Kidney (tissue), 14 donors: ENCODE measurements around the gene CARD9. TPM values are rescaled to one million over a fixed set of nuclear protein-coding genes. Genes with fewer than 3 reads are reported as not detected.

Experiments used
- DNase-seq, 5 donors: peaks; one replicate each; pipeline ENCODE4 v3.0.0-alpha.2; 2013 to 2020
- FAIRE-seq: peaks from 2 replicates; lab custom pipeline; 2012; peaks lifted over from hg19 to GRCh38; lab: Jason Lieb, UNC
- H3K27ac ChIP-seq, 2 donors: one replicate each; pipeline ENCODE4 v1.7.0; 2013; ENCODE audit warnings: low read depth in 2 of 2, low read length in 2 of 2, inconsistent platforms in 1 of 2
- H3K27me3 ChIP-seq: one replicate; pipeline ENCODE4 v1.7.1; 2013; ENCODE audit warnings: low read length, inconsistent platforms; ENCODE audit not compliant: control insufficient read depth, insufficient read depth
- H3K36me3 ChIP-seq, 3 donors: one replicate each; pipeline versions ENCODE4 v1.7.0 to v1.7.1; 2013; ENCODE audit warnings: low read length in 3 of 3, control low read depth in 1 of 3, inconsistent platforms in 1 of 3; ENCODE audit not compliant: insufficient read depth in 3 of 3, control insufficient read depth in 2 of 3
- H3K4me1 ChIP-seq, 3 donors: one replicate each; pipeline versions ENCODE4 v1.7.0 to v1.7.1; 2013; ENCODE audit warnings: low read length in 3 of 3, inconsistent platforms in 1 of 3, low read depth in 1 of 3; ENCODE audit not compliant: control insufficient read depth in 2 of 3, insufficient read depth in 2 of 3
- H3K4me3 ChIP-seq, 3 donors: one replicate each; pipeline versions ENCODE4 v1.7.0 to v1.8.1; 2013; ENCODE audit warnings: low read length in 3 of 3, control low read depth in 1 of 3, inconsistent platforms in 1 of 3
- H3K9ac ChIP-seq, 3 donors: one replicate each; pipeline versions ENCODE4 v1.7.0 to v1.7.1; 2013; ENCODE audit warnings: low read length in 3 of 3, control low read depth in 1 of 3, inconsistent platforms in 1 of 3
- H3K9me3 ChIP-seq, 3 donors: one replicate each; pipeline versions ENCODE4 v1.7.0 to v1.7.1; 2013; ENCODE audit warnings: low read length in 3 of 3, control low read depth in 1 of 3, inconsistent platforms in 1 of 3; ENCODE audit not compliant: control insufficient read depth in 2 of 3, insufficient read depth in 1 of 3
- CTCF ChIP-seq: IDR thresholded peaks from 3 replicates; pipeline ENCODE4 v1.5.1; 2012; ENCODE audit warnings: mild to moderate bottlenecking, moderate library complexity, borderline replicate concordance; ENCODE audit not compliant: insufficient read depth; ENCODE audit errors: extremely low read depth
- intact Hi-C: fragments of 100-400 bp; cut with DNase I; formaldehyde crosslinking; loops from one replicate; pipeline ENCODE4 v1.11.1; 2022
- polyA plus RNA-seq: library from polyadenylated mRNA; stranded (reverse); fragments of 350-450 nt; fragmentation: Illumina TruSeq; extraction: RNeasy Lipid Tissue Mini Kit (QIAGEN cat#74804); gene quantifications from one replicate; pipeline ENCODE4 v1.2.3, GENCODE V29; 2014; ENCODE audit warnings: low read depth, low replicate concordance; ENCODE audit not compliant: insufficient read depth
- total RNA-seq: library from RNA; stranded (reverse); fragmentation: NEBNext Ultra II Directional; extraction: Animal tissue kit (Norgen Biotek cat#: 25700); gene quantifications from one replicate; pipeline ENCODE4 v1.2.1, GENCODE V29; 2021
- donor health status: control.
- donor health status: control.
- donor health status: control.
- donor health status: control.
- donor health status: control.
- donor health status: DM: yes; HTN: yes; CAD: no.
- donor health status: Normal renal cell carcinoma (clear cell type).

Gene CARD9
- total and polyA plus RNA-seq, 2 donors from 2014 or later: 1.5 to 7.0 TPM

- no peak overlapping the region for H3K4me3 ChIP-seq
Measured at GRCh38 chr9:136357202-136357725, 16.2 kb downstream of the CARD9 start.

GRCh38 chr9:136355616-136356557, 17.6 kb downstream of the CARD9 start:
- H3K27me3 ChIP-seq: no peaks in the 10 kb centered on the region
- H3K4me3 ChIP-seq: no peak overlapping the region
- peaks cover 0 to 8% (median 0%) of the 10 kb centered on the region in 3 donors for H3K4me1 ChIP-seq
- TF ChIP-seq CTCF: no peak
- DNase-seq (no peak), FAIRE-seq (no peak)
- no peaks in the 10 kb centered on the region for H3K36me3 ChIP-seq
- intact Hi-C loops: no loop called here
- H3K27ac ChIP-seq: no peak overlapping the region
- H3K9me3 ChIP-seq: no peaks in the 10 kb centered on the region
- H3K9ac ChIP-seq: no peak overlapping the region

More at GRCh38 chr9:136357202-136357725, 16.2 kb downstream of the CARD9 start:
- Histone ChIP-seq H3K9ac (no peak overlapping the region), H3K27me3 (no peaks in the 10 kb centered on the region), H3K36me3 (no peaks in the 10 kb centered on the region), H3K27ac (no peak overlapping the region), H3K9me3 (no peaks in the 10 kb centered on the region), H3K4me1 (peaks cover 0 to 8% (median 0%) of the 10 kb centered on the region in 3 donors)
- intact Hi-C loops: no loop called here
- DNase-seq (no peak), FAIRE-seq (no peak)
- TF ChIP-seq CTCF: no peak

DNA sequence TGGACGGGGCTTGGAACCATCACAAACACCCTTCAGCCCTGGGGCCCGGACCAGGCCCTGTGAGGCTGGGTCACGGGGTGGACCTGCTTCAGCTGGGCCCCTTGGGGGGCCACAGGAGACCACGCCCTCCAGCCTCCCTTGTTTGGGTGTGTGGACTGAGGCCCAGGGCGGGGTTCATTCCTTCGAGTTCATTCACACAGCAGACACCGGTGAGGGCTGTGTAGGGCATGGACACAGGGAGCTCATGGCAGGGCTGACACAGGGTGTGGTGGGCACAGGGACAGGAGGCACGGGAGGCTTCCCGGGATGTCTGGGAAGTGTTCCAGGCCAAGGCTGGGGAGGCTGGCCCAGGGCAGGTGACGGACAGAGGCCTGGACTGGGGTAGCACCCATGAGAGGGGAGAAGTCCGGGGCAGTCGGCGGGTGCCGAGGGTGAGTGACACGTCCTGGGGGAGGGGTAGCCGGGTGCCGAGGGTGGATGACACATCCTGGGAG, 18.8 kb downstream of the CARD9 start:
- intact Hi-C loops: no loop called here
- H3K9ac ChIP-seq: no peak overlapping the region
- H3K4me1 ChIP-seq: peaks cover 0 to 8% (median 0%) of the 10 kb centered on the region in 3 donors
- no peaks in the 10 kb centered on the region for H3K9me3 ChIP-seq
- DNase-seq (no peak), FAIRE-seq (no peak)
- H3K36me3 ChIP-seq: no peaks in the 10 kb centered on the region
- no peak for TF ChIP-seq CTCF
- H3K4me3 ChIP-seq: no peak overlapping the region
- peak overlapping the region; percentile 37 to 43 for H3K27ac ChIP-seq
- H3K27me3 ChIP-seq: no peaks in the 10 kb centered on the region
